GM10248 (cell line): ENCODE measurements around the gene FERMT1.

Experiments
- CTCF ChIA-PET: fragments of 300-600 bp; sonication (Branson Sonifier 250); formaldehyde crosslinking; extraction: SDS; loops from one replicate; lab custom pipeline; 2021; ENCODE audit warnings: antibody characterized with exemption; lab: Yijun Ruan, JAX
- POLR2A ChIA-PET: fragments of 350-650 bp; sonication (Branson Sonifier 250); formaldehyde crosslinking; extraction: SDS; loops from one replicate; lab custom pipeline; 2020; ENCODE audit warnings: antibody characterized with exemption; lab: Yijun Ruan, JAX
- DNase-seq: peaks from one replicate; pipeline ENCODE4 v3.0.0; 2012; ENCODE audit errors: extremely low spot score
- TF ChIP-seq, protein P1 (sequence below): IDR thresholded peaks from 2 replicates; pipeline ENCODE4 v1.5.1; 2012; ENCODE audit warnings: mild to moderate bottlenecking, low read depth; ENCODE audit errors: extremely low read depth, missing control alignments, control extremely low read depth

FERMT1 gene

DNA sequence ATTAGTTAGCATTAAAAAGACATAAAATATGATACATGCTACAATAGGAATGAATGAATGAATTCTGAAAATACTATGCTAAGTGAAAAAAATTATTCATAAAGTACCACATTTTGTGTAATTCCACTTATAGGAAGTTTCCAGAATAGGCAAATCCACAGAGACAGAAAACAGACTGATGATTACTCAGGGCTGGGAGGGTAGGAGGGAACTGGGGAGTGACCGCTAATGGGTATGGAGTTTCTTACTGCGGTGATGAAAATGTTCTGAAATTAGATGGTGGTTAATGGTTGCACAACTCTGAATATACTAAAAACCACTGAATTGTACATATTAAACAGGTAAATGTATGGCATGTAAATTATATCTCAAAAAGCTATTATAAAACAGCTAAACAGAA is 22.6 kb downstream of the FERMT1 start:
- TF ChIP-seq, protein P1, sequence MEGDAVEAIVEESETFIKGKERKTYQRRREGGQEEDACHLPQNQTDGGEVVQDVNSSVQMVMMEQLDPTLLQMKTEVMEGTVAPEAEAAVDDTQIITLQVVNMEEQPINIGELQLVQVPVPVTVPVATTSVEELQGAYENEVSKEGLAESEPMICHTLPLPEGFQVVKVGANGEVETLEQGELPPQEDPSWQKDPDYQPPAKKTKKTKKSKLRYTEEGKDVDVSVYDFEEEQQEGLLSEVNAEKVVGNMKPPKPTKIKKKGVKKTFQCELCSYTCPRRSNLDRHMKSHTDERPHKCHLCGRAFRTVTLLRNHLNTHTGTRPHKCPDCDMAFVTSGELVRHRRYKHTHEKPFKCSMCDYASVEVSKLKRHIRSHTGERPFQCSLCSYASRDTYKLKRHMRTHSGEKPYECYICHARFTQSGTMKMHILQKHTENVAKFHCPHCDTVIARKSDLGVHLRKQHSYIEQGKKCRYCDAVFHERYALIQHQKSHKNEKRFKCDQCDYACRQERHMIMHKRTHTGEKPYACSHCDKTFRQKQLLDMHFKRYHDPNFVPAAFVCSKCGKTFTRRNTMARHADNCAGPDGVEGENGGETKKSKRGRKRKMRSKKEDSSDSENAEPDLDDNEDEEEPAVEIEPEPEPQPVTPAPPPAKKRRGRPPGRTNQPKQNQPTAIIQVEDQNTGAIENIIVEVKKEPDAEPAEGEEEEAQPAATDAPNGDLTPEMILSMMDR, result no peak
- no peak for DNase-seq
- POLR2A ChIA-PET, result no interaction called here
- CTCF ChIA-PET, result no interaction called here

DNA sequence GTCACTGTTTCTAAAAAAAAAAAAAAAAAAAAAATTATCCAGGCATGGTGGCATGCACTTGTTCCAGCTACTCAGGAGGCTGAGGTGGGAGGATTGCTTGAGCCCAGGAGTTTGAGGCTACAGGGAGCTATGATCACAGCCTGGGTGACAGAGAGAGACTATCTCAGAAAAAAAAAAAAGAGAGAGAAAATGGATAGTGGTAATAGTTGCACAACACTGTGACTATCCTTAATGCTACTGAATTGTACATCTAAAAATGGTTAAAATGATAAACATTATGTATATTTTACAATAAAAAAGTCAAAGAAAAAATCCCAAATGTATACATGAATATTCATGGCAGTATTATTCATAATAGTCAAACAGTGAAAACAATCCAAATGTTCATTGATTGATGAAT is 23.0 kb downstream of the FERMT1 start:
- ChIA-PET CTCF (no interaction called here), POLR2A (no interaction called here)
- TF ChIP-seq, protein P1, result no peak
- no peak for DNase-seq

DNA sequence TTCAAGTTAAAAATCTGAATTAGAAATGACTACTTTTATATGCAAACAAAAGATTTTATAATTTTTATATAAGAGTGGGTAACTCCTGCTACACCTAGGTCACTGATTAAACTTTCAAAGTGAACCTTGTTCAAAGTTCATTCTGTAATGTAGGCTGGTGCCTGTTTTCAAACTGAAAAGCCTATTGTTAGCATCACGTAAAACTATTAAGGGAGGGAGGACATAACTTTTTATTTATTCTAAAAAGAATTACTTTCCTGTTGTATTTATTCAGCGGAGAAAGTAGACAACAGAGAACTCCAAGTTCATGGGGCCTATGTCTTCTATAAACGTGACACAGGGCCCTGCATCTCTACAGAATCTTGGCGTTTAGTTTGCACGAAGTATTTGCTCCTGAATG is 27.4 kb downstream of the FERMT1 start:
- CTCF ChIA-PET, result no interaction called here
- no peak for DNase-seq
- POLR2A ChIA-PET, result no interaction called here
- TF ChIP-seq, protein P1, result no peak

DNA sequence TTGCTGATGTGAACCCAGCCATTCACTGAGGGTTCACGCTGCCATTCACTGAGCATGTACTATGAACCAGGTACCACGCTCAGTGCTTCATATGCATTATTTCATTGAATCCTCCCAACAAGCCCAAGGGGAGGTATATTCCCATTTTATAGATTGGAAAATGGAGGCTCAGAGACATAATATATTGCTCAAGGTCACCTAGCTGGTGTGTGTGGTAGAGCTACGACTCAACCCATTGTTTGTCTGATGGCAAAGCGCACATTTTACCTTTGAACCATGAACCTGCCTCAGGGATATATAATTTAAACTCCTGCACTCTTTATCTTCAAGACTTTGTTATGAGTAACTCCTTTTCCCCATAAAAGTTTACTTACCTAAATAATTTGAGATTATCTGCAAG is 28.3 kb downstream of the FERMT1 start:
- TF ChIP-seq, protein P1, result no peak
- CTCF ChIA-PET, result no interaction called here
- POLR2A ChIA-PET, result no interaction called here
- no peak for DNase-seq

DNA sequence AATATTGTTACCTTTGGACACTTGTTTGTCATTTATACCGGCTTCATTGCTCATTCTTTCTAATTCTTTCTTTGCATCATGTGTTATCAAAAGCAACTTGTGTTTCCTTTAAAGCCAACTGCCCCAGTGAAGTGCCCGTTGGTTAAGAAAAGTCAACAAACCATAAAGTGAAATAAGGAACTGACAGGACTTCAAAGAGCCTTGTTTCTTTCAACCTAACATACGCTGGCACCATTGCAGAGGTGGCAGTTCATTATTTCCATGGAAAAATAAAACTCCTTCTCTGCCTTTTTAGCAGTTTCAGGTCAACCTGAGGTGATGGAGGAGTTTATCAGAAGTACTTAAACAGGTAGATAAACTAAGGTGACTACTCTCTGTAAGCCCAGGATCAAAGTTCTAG is 28.8 kb downstream of the FERMT1 start:
- ChIA-PET CTCF (no interaction called here), POLR2A (no interaction called here)
- TF ChIP-seq, protein P1, result no peak
- no peak for DNase-seq

DNA sequence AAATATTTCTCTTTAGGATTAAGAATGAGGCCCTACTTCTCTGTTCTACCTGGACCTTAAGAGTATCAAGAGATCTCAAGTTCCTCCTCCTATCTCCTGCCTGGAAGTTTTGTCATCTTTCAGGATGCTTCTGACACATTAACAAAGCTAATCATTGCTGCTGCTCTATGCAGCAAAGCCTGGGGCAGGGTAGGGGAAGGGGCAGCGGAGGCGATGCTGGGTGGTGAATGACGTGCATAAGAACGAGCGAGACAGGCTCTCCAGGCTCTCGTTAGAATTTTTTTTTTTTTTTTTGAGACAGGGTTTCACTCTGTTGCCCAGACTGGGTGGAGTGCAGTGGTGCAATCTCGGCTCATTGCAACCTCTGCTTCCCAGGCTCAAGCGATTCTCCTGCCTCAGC is 31.2 kb downstream of the FERMT1 start:
- ChIA-PET CTCF (interaction anchor here (5.2 kb wide), 1 partner anchor 14 kb away, joined by 16 read pairs; no protein-coding TSS in a partner anchor), POLR2A (no interaction called here)
- TF ChIP-seq, protein P1, result no peak
- DNase-seq, result no peak

DNA sequence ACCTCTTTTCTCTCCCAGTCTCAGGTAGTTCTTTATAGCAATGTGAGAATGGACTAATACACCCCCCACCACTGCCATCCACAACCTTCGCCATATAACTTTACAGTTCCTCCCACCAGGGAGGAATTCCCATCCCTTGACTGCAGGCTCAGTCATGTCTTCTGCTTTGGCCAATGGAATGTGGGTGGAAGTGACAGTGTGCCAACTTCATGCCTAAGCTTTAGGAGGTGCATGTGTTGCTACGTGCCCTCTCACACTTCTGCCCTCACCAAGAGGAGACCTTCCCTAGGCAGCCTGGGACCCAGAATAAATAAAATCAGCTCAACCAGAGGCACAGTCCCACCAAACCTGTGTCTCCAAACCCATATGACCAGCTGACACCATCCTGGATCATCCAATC is 36.0 kb downstream of the FERMT1 start:
- no peak for DNase-seq
- TF ChIP-seq, protein P1, result no peak
- ChIA-PET POLR2A (no interaction called here), CTCF (no interaction called here)
